A549 treated with Mapracorat at 1 μM for 4 hours (cell line): ENCODE results near the gene ACKR3. TPM values are rescaled to one million over a fixed set of nuclear protein-coding genes. Genes with fewer than 3 reads are reported as not detected.

Source experiments
- total RNA-seq: library from RNA; stranded (reverse); fragments of 200-300 nt; extraction: Qiagen RNA extraction; gene quantifications from 5 replicates; pipeline ENCODE4 v1.2.3, GENCODE V29; 2022

The ACKR3 gene
- total RNA-seq: 12.5 to 17.9 TPM (median 14.4 TPM) in 5 replicates

DNA sequence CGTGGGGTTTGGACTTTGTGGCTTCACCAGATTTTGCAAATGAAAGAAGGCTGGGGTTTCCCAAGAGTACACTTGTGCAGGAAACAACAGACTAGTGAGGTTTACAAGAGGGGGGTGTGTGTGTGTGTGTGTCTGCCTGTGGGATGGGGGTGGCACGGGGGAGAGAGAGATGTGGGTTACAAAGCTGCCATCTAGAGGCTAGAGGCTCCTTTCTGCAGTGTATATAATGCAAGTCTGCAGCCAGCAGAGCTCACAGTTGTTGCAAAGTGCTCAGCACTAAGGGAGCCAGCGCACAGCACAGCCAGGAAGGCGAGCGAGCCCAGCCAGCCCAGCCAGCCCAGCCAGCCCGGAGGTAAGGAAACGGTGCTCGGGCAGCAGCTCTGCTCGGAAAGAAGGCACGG is at the start of gene ACKR3:
Gene ACKR3 (plus strand): TSS at position 253 of the 401 bp plus-strand sequence. CDS start 10,641 bp downstream, outside the sequence.

